22Rv1 (cell line): ENCODE results near the gene GABRA6.
"Not testable (repeated sequence)": the region's sequence is repeated elsewhere in the genome, so short reads cannot be mapped to it uniquely, and the experiment has no call there.

Source experiments
- H3K27ac ChIP-seq: fragments of 450-650 bp; 2 replicates; pipeline ENCODE4 v1.5.1; 2017
- ZFX ChIP-seq: fragments of 450-650 bp; IDR thresholded peaks from 2 replicates; pipeline ENCODE4 v1.6.1; 2017; ENCODE audit warnings: antibody characterized with exemption, borderline replicate concordance
- TF ChIP-seq, protein P1 (sequence below): fragments of 450-650 bp; IDR thresholded peaks from 2 replicates; pipeline ENCODE4 v1.5.1; 2017; ENCODE audit warnings: mild to moderate bottlenecking

Gene GABRA6

DNA sequence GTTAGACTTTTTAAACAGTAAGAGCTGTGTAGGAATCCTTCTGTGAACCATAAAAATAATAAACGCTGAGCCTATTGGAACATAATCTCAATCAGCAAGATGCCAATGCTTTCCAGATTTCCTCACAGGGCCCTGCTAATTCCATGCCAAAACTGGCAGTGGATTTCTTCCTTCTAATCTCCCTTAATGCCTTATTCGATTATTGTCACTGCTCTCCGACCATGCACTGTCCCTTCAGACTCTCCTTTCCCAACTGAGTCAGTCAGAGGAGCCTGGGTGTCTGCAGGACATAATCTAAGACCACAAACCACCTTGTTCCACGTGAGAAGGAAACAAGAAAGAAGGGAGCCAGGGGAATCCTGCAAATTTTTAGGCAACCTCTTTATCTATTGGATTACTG is at the start of gene GABRA6:
Gene GABRA6 (plus strand): TSS at position 261 of the 400 bp plus-strand sequence. CDS start 269 bp downstream, outside the sequence.
- TF ChIP-seq, protein P1, sequence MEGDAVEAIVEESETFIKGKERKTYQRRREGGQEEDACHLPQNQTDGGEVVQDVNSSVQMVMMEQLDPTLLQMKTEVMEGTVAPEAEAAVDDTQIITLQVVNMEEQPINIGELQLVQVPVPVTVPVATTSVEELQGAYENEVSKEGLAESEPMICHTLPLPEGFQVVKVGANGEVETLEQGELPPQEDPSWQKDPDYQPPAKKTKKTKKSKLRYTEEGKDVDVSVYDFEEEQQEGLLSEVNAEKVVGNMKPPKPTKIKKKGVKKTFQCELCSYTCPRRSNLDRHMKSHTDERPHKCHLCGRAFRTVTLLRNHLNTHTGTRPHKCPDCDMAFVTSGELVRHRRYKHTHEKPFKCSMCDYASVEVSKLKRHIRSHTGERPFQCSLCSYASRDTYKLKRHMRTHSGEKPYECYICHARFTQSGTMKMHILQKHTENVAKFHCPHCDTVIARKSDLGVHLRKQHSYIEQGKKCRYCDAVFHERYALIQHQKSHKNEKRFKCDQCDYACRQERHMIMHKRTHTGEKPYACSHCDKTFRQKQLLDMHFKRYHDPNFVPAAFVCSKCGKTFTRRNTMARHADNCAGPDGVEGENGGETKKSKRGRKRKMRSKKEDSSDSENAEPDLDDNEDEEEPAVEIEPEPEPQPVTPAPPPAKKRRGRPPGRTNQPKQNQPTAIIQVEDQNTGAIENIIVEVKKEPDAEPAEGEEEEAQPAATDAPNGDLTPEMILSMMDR = no peak
- no peak for TF ChIP-seq ZFX
- H3K27ac ChIP-seq = peak within 1 kb of the TSS; percentile 18; the same call in 1 of the 2 replicates

DNA sequence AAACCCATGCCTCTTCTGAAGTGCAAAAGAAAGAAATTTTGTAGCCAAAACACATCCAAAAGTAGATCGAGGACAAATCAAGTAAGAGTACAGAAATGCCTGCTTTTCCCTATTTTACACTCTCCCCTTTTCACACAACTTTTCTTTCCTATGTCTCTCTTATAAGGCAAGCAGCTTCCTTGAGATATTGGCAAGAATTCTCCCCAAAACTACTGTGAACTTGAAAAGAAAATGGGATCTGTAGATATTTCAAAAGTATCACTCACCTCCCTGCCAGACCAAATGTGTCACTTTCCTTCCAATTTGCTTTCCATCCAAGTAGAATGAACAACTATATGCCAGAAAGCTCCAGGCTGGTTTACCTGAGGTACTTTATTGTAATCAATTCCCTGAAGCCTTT is 47.9 kb upstream of the GABRA6 start:
- TF ChIP-seq, protein P1 = no peak
- TF ChIP-seq ZFX = no peak
- no peak overlapping the region for H3K27ac ChIP-seq

DNA sequence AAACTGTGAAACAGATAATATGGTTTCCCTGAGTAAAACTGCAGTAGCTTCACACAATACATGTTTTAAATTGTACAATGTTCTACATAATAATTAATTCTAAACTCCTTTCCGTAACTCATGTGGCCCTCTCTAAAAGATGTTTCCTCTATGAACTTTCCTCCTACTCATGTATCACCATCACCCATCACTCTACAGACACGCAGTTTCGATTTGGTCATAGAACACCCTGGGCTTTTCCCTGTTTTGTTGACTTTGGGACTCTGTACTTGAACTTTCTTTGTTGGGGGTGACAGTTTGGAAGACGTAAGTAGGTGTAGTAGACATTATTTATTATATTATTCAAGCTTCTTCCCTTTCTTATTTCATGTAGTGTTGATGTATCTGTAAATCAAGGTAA is 44.1 kb upstream of the GABRA6 start:
- H3K27ac ChIP-seq = no peak overlapping the region
- TF ChIP-seq ZFX = no peak
- TF ChIP-seq, protein P1 = no peak

DNA sequence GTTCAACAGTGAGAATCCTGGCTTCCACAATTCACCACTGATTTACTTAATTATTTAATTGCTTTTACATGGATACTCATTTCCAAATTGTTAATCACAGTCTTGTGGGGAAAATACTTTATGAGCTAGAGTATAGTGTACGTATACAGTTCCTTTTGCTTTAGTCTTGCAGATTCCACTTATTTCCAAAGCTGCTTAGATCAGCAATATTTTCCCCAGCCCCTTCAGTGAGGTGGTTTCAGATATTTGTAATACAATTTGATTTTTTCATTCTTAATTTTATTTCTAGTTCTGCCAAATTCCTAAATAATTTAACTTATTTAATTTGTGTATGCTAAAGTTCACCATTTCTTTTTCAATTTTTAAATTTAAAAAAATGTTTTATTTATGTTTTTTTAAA is 40.3 kb upstream of the GABRA6 start:
- TF ChIP-seq, protein P1 = no peak
- TF ChIP-seq ZFX = no peak
- no peak overlapping the region for H3K27ac ChIP-seq

DNA sequence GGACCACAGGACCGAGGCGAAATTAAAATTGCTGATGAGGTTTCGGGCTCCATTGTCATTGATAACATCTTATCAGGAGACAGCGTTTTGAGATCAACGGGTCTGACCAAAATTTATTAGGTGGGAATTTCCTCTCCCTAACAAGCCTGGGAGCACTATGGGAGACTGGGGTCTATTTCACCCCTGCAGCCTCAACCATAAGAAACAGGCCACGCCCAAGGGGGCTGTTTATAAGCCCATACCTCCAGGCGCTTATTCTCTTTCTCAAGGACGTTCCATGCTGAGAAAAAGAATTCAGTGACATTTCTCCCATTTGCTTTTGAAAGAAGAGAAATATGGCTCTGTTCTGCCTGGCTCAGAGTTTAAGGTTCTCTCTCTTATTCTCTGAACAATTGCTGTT is 33.6 kb upstream of the GABRA6 start:
- H3K27ac ChIP-seq = not testable (repeated sequence)

DNA sequence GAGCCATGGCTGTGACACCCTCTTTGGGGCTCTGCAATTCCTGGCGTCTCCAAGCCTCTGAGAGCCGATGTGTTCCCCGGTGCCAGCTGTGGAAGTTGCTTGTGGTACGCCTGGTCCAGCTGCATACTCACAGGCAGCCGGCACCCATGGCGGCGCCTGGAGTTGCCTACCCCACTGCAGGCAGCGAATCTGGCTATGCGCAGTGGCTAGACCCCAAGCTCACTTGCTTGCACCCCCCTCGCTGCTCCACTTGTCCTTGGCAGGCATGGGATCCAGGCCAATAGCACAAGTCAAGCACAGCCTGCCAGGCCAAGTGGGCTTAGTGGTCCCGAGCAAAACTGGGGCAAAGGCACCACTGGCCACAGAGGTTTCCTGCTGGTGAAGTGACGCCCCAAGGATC is 24.7 kb upstream of the GABRA6 start:
- H3K27ac ChIP-seq = no peak overlapping the region
- TF ChIP-seq ZFX = no peak
- TF ChIP-seq, protein P1 = no peak

DNA sequence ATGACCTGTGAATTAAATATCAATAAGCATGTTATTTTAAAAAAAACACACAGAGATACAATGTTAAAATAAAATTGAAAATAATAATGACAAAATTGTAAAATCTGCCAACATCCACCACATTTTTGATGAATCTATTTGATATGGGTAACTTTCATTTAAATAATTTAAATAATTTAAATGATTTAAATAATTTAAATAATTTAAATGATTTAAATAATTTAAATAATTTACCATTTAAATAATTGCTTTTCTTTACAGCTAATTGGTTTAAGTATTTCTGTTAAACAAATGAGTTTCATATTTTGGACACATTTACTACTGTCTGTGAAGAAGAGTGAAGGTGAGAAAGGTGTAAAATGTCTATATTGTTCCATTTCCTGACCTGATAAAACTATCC is 22.1 kb upstream of the GABRA6 start:
- H3K27ac ChIP-seq = no peak overlapping the region
- TF ChIP-seq, protein P1 = no peak
- no peak for TF ChIP-seq ZFX

DNA sequence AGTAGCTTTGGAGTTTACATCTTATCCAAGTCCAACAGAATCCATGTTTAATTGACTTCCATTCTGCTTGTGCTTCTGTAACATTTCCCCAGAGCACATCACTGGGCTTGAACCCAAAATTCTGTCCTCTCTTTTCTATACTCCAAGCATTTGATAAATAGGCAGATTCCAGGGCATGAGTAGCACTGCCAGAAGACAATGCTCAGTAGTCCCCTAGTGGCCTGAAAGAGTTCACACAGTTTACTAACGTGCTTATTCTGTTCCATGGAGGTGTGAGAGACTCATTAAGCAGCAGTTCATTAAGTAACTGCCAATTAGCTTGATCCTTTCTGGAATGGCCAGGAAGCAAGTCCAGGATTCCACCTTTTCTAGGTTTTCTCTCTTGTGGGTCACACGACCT is 9.4 kb upstream of the GABRA6 start:
- H3K27ac ChIP-seq = no peak overlapping the region
- TF ChIP-seq, protein P1 = peak; percentile 79
- no peak for TF ChIP-seq ZFX
